H54 (cell line): ENCODE results near the gene KCNA3.

Experiments
- DNase-seq: peaks from one replicate; pipeline ENCODE4 v3.0.0; 2011; ENCODE audit warnings: low spot score, mixed read lengths; ENCODE audit not compliant: insufficient read length
- FAIRE-seq: peaks from 3 replicates; lab custom pipeline; 2011; peaks lifted over from hg19 to GRCh38; lab: Jason Lieb, UNC
- POLR2A ChIP-seq: IDR thresholded peaks from 2 replicates; pipeline ENCODE4 v1.6.1; 2011; ENCODE audit warnings: low read depth, mild to moderate bottlenecking, low read length

Gene KCNA3

DNA sequence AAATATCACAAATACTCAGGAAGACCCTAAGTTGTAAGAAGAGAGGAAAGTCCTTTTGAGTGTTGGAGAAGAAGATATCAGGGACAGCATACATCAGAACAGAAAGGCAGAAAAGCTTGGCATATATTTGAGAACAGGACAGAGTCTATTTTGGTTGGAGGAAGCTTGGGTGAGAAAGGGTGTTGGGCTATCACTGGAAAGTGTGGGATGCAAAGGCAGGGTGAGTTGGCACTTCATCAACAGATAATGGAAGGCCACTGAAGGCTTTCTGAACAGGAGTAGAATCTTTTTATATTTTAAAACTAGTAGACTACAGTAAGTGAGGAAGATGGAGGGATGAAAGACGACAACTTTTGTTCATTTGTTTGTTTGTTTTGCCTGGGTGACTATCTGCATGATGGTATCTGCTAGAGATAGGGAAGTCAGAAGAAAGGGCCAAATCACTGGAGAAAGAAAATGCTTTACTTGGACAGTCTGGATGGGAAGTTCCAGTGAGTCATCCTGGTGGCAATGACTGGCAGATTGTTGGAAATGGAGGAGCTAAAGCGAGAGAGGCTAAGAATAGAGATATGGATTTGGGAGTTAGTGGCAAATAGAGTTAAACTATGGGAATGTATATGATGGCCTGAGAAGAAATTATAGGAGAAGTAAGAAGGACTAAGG is 34.9 kb downstream of the KCNA3 start:
- DNase-seq (no peak), FAIRE-seq (no peak)
- TF ChIP-seq POLR2A, result no peak

DNA sequence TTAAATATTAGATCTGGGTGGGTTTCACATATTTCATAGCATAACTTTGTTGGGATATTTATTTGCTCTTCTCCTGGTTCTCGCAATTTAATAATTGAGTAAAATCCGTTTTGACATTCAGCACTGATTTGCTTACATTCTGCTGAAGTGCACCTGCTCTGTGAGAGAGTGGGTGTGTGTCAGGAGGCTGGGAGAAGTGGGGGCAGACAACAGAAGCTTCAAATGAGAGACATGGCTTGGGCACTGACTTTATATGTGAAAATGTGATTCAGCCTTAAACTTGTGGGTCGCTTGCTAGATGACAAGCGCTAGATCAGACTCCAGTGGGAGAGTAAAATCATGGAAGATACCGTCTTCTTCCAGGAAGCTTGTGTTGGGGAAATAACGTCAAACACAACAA is 36.2 kb downstream of the KCNA3 start:
- no peak for TF ChIP-seq POLR2A
- DNase-seq, result no peak
- FAIRE-seq, result no peak

DNA sequence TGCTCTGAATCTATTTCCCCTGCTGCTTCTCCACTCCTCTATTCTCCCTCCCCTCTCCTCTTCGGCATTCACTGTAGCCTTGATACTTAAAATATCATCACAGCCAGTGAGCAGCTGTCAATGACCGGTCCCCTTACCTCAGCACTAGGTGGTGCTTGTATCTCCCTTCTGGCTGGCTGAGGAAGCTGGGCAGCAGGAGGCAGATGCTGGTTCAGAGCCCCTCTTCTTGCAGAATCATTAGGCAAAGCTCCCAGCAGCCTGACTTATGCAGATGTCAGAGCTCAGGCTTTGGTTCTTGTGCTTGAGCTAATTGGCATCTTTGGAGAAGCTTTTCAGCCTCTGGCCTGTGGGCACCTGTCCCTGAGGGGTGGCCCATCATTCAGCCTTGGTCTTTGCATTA is 36.7 kb downstream of the KCNA3 start:
- no peak for TF ChIP-seq POLR2A
- DNase-seq (no peak), FAIRE-seq (no peak)

DNA sequence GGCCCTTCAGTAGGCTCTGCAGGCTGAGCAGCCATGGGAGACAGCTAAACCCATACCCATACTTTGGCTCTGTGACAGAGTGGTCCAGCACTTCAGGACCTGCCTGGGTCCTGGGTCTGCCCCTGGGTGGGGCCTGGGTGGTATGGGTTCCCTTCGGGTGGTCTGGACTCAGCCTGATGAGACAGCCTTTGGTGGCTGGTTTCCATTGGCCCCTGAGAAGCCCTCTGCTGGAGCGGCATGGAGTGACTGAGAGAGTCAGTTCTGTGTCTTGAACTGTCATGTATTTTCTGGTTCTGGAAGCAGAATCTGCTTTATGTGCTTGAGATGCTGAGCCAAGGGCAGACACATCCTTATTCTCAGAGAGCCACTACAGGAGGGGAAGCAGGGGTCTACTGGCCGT is 37.3 kb downstream of the KCNA3 start:
- no peak for FAIRE-seq
- no peak for TF ChIP-seq POLR2A
- DNase-seq, result no peak

DNA sequence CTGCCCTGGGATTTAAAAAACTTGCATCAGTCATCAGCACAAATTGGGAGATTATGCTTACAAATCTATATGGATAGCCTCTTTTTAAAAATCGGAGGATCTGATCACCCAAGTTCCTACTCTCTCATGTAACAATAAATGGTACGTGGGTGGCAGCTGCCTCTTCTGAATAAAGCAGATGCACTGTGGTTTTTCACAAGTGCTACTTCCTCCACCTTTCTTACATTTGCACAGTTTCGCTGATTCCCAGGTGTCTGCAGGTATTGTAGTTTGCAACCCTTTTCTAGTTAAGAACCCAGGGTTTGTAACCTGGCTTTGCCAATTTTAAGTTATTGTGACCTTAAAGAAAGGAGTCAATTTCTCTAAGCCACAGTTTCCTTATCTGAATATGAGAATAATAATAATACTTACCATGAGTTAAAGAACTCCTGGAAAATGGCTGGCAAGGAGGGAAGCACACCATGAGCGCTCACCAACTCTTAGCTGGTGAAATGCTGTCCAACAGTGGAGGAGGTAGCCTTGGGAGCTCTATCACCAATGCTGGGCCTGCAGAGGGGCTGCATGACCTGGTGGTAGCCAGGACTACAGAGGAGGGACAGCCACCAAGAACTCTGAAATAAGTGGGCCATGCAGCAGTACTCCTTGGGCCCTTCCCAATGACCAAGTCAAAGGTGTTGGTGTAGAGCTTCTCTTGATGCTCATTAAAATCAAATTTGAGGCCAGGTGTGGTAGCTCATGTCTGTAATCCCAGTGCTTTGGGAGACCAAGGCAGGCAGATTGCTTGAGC is 38.4 kb downstream of the KCNA3 start:
- FAIRE-seq (no peak), DNase-seq (no peak)
- TF ChIP-seq POLR2A, result no peak

DNA sequence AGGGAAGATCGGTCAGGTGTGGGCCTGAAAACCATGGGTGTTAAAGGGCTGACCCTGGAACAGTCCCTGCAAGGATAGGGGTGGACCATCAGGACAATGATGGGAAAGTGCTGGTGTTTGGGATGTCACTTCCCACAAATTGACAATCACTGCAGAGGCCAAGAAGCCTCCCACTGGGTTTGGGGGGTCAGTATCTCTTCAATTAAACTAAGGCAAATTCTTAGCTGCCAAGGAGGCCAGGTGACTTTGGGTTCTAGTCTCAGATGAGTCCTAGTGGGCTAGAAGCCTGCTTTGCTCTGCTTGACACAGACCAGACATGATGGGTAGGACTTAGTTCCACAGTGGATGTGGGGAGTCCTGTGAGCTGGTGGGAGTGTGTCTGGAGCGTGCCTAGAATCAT is 39.3 kb downstream of the KCNA3 start:
- no peak for DNase-seq
- TF ChIP-seq POLR2A, result no peak
- FAIRE-seq, result no peak

DNA sequence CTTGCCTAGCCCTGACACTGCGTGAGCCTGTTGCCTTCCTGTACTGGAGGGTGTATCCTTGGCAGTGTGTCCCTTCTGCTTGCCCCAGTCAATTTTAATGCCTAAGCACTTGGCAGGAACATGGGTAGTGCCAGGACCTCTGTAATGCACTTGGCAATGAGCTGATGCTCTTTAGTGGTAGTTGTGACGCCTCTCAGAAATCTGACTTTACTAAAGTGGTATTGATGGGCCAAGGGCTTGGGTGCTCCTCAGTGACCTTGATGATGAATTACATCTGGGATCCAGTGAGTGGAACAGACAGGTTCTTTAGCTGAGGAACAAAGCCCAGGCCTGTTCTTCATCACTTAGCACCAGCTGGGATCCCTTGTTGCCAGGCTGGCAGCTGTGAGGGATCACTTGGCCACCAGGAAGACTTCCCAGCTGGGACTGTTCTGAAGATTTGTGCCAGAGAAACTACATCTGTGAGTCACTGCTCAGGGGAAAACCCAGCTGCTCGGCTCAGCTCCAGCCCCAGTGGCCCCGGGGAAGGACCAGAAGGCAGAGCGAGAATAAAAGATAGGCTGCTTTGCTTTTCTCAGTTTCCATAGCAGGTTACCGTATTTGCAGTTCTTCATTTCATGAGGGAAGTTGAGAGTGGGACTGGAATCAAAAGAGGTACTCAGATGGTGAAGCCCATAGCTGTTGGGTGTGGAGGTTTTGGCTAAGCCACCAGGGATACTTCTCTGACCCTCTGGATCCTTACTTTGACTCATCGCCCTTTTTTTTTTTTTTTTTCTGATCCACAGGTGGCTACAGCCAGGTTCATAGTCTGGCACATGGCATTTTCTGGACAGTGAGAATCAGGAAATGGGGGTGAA is 40.1 kb downstream of the KCNA3 start:
- no peak for TF ChIP-seq POLR2A
- peak; percentile 35 for DNase-seq
- no peak for FAIRE-seq

DNA sequence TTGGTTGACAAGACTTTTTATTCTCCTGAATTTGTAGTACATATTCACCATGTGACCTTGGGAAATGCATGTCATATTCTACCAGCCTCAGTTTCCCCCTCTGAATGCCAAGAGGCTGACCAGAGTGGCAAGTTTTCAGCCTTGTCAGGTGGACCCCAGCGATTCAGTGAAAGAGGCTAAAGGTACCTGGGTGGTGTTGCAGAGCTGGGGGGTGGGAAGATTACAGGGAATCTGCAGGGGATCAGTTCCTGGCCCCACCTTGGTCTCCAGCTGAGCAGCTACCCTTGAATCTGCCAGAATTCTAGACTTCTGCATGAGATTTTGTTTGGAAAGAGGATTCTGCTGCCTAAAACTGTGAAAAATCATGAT is 40.7 kb downstream of the KCNA3 start:
- DNase-seq (no peak), FAIRE-seq (no peak)
- no peak for TF ChIP-seq POLR2A

DNA sequence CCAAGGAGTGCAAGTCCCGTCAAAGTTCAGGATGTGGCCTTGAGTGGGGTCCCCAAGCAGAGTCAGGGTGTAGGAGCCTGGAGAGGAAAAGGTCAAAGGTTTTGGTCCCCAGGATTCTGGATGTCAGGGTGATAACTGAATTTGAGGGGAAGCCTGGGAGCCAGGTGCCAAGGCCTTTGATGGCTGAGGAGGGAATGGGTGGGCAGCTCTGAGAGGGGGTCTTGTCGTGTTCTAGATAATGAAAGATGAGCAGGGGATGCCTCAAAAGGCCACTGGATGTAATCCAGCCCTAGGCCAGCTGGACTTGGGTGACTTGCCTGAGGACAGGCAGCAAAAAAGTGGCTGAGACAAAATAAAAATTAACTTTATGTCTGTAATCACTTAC is 41.1 kb downstream of the KCNA3 start:
- no peak for TF ChIP-seq POLR2A
- DNase-seq (no peak), FAIRE-seq (no peak)

DNA sequence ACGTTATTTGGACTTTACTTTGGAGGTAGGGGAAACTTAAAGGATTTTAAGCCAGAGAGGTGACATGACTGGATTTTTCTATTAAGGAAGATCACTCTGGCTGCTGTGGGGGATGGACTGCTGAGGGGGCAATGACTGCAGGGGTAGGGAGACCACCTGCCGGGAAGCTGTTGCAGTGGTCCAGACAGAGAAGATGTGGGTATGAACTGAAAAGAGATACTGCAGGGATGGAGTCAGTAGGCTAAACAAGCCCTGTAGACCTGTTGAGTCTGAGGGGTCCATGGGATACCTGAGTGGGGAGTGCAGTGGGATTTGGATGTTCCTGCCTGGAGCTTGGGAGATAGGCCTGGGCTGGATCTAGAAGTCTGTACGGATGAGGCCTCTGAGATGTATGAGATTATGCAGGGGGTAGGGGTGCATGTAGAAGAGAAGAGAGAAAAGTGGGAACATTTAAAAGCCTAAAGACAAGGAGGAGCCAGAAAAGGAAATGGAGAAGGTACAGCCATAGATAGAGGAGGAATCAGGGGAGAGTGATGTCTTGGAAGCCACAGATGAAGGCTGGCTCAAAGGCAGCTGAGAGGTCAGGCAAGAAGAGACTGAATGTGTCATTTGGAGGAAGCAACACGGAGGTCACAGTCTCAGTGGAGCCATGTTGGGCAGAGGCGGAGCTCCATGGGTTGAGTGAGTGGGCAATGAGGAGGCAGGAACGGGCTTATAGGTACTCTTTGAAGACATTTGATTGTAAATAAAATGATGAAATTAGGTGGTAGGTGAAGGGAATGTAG is 42.7 kb downstream of the KCNA3 start:
- TF ChIP-seq POLR2A, result no peak
- no peak for FAIRE-seq
- no peak for DNase-seq

DNA sequence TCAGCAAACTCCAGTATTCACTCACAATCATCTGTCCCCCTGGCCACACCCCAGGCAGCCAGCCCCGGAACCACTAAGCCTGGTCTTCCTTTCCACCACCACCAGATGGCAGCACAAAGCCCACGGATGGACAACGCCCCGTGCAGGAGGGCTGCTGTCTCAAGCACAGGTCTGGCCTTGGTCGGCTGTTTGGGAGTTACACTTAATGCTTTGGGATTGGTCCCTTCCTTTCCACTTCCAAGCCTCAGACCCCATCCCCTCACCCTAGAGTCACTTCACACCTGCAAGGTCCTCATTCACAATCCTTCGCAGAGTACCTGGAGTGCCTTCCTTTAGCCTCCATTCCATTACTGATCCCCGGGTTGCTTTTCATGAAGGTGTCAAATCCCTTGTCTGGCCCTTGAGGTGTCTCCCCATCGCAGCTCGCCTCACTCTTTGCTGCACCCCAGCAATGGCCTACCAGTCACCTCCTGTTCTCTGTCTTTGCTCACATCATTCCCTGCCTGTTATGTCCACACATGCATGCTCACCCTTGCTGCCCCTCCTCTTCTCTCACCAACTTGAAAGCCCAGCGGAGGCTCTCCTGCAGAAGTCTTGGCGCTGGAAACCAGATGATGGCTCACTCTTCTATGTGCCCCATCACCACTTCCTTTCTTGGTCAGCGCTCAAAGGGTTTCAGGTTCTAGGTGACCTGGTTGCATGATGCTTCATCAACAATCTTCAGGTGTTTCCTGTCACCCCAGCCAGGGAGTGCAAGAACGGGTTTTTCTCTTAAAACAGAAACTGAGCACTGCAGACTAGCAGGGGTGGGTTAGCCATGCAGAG is 43.7 kb downstream of the KCNA3 start:
- FAIRE-seq (no peak), DNase-seq (peak; percentile 60)

DNA sequence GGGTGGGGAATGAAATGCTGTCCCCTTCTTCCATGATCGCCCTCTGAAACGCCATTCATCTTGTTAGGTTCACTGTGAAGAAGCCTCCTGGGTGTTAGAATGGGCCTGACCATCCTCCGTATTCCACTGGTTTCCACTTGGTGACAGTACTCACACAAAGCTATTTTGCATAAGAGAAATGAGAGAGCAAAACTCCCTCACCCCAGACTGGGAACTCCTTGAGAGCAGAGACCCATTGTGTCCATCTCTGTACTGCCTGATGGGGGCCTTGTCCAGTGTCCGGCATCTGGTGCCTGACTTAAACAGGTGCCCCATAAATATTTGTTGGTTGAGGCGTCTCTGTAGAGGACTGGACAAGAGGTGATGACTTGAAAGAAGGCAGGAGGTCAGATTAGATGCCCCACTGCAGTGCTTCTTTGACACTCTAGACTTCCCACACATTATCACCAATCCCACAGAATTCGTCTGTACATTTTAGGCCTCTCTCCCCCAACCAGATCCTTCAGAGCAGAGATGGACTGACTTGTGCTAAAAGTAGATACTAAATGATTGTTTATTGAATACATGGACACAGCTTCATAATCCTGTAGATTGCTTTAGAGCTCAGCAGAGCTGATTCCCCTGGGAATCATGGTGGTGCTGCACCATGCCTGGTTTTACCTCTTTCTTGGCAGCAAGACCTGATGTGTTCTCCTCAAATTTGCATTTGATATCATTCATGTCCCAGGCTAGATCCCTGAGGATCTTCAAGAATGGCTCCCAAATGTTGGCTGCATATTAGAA is 46.2 kb downstream of the KCNA3 start:
- TF ChIP-seq POLR2A, result no peak
- no peak for FAIRE-seq
- DNase-seq, result no peak

More for the DNA sequence above, 43.7 kb downstream of the KCNA3 start:
- TF ChIP-seq POLR2A, result no peak
